Activated CD4-positive, alpha-beta T cell treated with anti-CD3 and anti-CD28 coated beads for 1 hour (primary cell): ENCODE measurements around the gene STOML1.
A peak's percentile ranks its signal among the peaks of the same experiment; 100 is the strongest.

Experiments used
- DNase-seq: peaks from one replicate; pipeline ENCODE4 v3.0.0-alpha.2; 2020

Gene STOML1

GRCh38 chr15:73991726-73992593, at the start of gene STOML1:
Gene STOML1 (minus strand): TSS chr15:73992295. CDS start chr15:73992223, 72 bp downstream.
- peak; percentile 90 for DNase-seq

- DNase-seq = no peak
Measured at GRCh38 chr15:74041311-74041756, 49.2 kb upstream of the STOML1 start.

GRCh38 chr15:74040109-74040850, 48.2 kb upstream of the STOML1 start:
- DNase-seq = no peak

GRCh38 chr15:74039656-74040010, 47.5 kb upstream of the STOML1 start:
- DNase-seq = no peak

- no peak for DNase-seq
Measured at GRCh38 chr15:74038707-74039655, 46.9 kb upstream of the STOML1 start.

- no peak for DNase-seq
Measured at GRCh38 chr15:74037171-74038117, 45.3 kb upstream of the STOML1 start.

GRCh38 chr15:74036271-74037170, 44.4 kb upstream of the STOML1 start:
- DNase-seq = no peak

GRCh38 chr15:74035121-74036017, 43.3 kb upstream of the STOML1 start:
- DNase-seq = no peak

- no peak for DNase-seq
Measured at GRCh38 chr15:74034206-74034755, 42.2 kb upstream of the STOML1 start.

- DNase-seq = no peak
Measured at GRCh38 chr15:74032606-74033561, 40.8 kb upstream of the STOML1 start.

- no peak for DNase-seq
Measured at GRCh38 chr15:74032046-74032445, 40.0 kb upstream of the STOML1 start.

- no peak for DNase-seq
Measured at GRCh38 chr15:74028646-74029045, 36.6 kb upstream of the STOML1 start.

- no peak for DNase-seq
Measured at GRCh38 chr15:74027688-74028087, 35.6 kb upstream of the STOML1 start.

GRCh38 chr15:74025436-74025835, 33.3 kb upstream of the STOML1 start:
- no peak for DNase-seq

GRCh38 chr15:74024687-74025086, 32.6 kb upstream of the STOML1 start:
- no peak for DNase-seq

GRCh38 chr15:74022706-74023470, 30.8 kb upstream of the STOML1 start:
- DNase-seq = no peak

- DNase-seq = no peak
Measured at GRCh38 chr15:74019734-74020133, 27.6 kb upstream of the STOML1 start.
